Loucy (cell line): ENCODE measurements around the gene AGAP1.

Experiments used
- H2AFZ ChIP-seq: fragments of 200-600 bp; sonication (generic); 2 replicates; pipeline ENCODE4 v1.6.0; 2016; ENCODE audit warnings: antibody characterized with exemption, mild to moderate bottlenecking, low read length, moderate library complexity
- H3F3A ChIP-seq: fragments of 200-600 bp; 2 replicates; pipeline ENCODE4 v1.6.0; 2016; ENCODE audit warnings: antibody characterized with exemption, low read depth, mild to moderate bottlenecking
- H3K27me3 ChIP-seq: fragments of 200-600 bp; sonication (generic); 2 replicates; pipeline ENCODE4 v1.6.1; 2014; ENCODE audit warnings: low read length, mild to moderate bottlenecking; ENCODE audit not compliant: insufficient read depth, poor library complexity, severe bottlenecking
- H3K36me3 ChIP-seq: fragments of 200-600 bp; sonication (generic); 2 replicates; pipeline ENCODE4 v1.6.1; 2016; ENCODE audit warnings: low read length; ENCODE audit not compliant: insufficient read depth
- H3K4me1 ChIP-seq: fragments of 200-600 bp; sonication (generic); 2 replicates; pipeline ENCODE4 v1.5.1; 2014; ENCODE audit warnings: low read length, mild to moderate bottlenecking; ENCODE audit not compliant: insufficient read depth, poor library complexity, severe bottlenecking
- H3K4me2 ChIP-seq: fragments of 200-600 bp; sonication (generic); 2 replicates; pipeline ENCODE4 v1.6.0; 2014; ENCODE audit warnings: antibody characterized with exemption, low read length, low read depth, mild to moderate bottlenecking; ENCODE audit not compliant: poor library complexity, severe bottlenecking
- H3K4me3 ChIP-seq: fragments of 200-600 bp; sonication (generic); 2 replicates; pipeline ENCODE4 v1.5.1; 2014; ENCODE audit warnings: low read length, mild to moderate bottlenecking, mixed read lengths; ENCODE audit not compliant: poor library complexity, severe bottlenecking
- H3K79me2 ChIP-seq: fragments of 200-600 bp; sonication (generic); 2 replicates; pipeline ENCODE4 v1.6.1; 2014; ENCODE audit warnings: low read length; ENCODE audit not compliant: insufficient read depth
- H3K9ac ChIP-seq: fragments of 200-600 bp; sonication (generic); 2 replicates; pipeline ENCODE4 v1.6.0; 2014; ENCODE audit warnings: mild to moderate bottlenecking, low read depth, low read length, moderate library complexity; ENCODE audit not compliant: poor library complexity, severe bottlenecking
- H3K9me2 ChIP-seq: fragments of 200-600 bp; sonication (generic); replicated peaks from 2 replicates; pipeline ENCODE4 v1.6.1; 2016; ENCODE audit warnings: low read depth, low read length, mixed read lengths
- H3K9me3 ChIP-seq: fragments of 200-600 bp; sonication (generic); 2 replicates; pipeline ENCODE4 v1.6.1; 2014; ENCODE audit warnings: mild to moderate bottlenecking, antibody characterized with exemption, low read length, low read depth; ENCODE audit not compliant: insufficient read depth
- H4K20me1 ChIP-seq: fragments of 200-600 bp; sonication (generic); 2 replicates; pipeline ENCODE4 v1.6.0; 2014; ENCODE audit warnings: antibody characterized with exemption, low read length, mild to moderate bottlenecking; ENCODE audit not compliant: insufficient read depth, poor library complexity, severe bottlenecking
- EZH2phosphoT487 ChIP-seq: fragments of 200-600 bp; IDR thresholded peaks from 2 replicates; pipeline ENCODE4 v1.6.1; 2018; ENCODE audit warnings: antibody characterized with exemption, mild to moderate bottlenecking, moderate library complexity, borderline replicate concordance
- TF ChIP-seq, protein P1 (sequence below): fragments of 200-600 bp; sonication (generic); conservative IDR thresholded peaks from 2 replicates; pipeline ENCODE4 v1.5.1; 2014; ENCODE audit warnings: mild to moderate bottlenecking, antibody characterized with exemption, low read length

AGAP1 gene

DNA sequence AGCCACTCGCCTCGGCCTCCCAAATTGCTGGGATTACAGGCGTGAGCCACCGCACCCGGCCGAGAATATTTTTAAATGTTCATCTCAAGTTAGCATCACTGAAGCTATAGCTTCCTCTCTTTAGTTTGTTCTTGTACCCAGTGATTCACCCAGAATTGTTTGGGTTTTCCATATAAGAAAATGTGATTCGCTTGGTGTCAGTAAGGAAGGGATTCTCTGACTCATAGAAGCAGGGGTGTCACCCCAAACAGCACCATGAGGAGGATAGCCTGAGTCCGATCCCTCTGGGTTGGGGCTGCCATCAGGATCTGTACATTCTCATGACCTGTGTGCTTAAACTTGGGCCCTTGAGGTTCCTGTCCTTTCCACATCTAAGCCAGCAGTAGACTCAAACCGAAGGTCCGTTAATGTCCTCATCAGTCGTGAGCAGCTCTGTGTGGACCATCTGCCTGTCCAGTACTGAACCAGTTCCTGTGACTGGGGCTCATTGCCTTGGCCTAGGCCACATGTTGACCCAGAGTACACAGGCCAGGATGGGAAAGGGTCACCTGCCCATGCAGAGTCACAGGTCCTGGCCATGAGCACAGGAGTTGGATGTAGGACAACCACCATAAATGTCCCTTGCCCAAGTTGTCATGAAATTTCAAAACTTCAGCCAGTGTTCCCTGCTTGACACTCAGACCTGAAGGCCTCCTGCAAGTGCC is 362.5 kb downstream of the AGAP1 start:
- no peaks in the 10 kb centered on the region for H3K9me2 ChIP-seq
- no peaks in the 10 kb centered on the region for H3F3A ChIP-seq
- H3K79me2 ChIP-seq: no peaks in the 10 kb centered on the region
- H2AFZ ChIP-seq: no peak overlapping the region
- TF ChIP-seq, protein P1, sequence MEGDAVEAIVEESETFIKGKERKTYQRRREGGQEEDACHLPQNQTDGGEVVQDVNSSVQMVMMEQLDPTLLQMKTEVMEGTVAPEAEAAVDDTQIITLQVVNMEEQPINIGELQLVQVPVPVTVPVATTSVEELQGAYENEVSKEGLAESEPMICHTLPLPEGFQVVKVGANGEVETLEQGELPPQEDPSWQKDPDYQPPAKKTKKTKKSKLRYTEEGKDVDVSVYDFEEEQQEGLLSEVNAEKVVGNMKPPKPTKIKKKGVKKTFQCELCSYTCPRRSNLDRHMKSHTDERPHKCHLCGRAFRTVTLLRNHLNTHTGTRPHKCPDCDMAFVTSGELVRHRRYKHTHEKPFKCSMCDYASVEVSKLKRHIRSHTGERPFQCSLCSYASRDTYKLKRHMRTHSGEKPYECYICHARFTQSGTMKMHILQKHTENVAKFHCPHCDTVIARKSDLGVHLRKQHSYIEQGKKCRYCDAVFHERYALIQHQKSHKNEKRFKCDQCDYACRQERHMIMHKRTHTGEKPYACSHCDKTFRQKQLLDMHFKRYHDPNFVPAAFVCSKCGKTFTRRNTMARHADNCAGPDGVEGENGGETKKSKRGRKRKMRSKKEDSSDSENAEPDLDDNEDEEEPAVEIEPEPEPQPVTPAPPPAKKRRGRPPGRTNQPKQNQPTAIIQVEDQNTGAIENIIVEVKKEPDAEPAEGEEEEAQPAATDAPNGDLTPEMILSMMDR: no peak
- no peak for TF ChIP-seq EZH2phosphoT487
- H3K9me3 ChIP-seq: no peaks in the 10 kb centered on the region
- no peaks in the 10 kb centered on the region for H3K4me1 ChIP-seq
- no peaks in the 10 kb centered on the region for H3K27me3 ChIP-seq
- H3K36me3 ChIP-seq: no peaks in the 10 kb centered on the region; the same call in 1 of the 2 replicates
- H3K4me2 ChIP-seq: no peak overlapping the region
- H3K9ac ChIP-seq: no peak overlapping the region
- no peaks in the 10 kb centered on the region for H4K20me1 ChIP-seq
- no peak overlapping the region for H3K4me3 ChIP-seq

DNA sequence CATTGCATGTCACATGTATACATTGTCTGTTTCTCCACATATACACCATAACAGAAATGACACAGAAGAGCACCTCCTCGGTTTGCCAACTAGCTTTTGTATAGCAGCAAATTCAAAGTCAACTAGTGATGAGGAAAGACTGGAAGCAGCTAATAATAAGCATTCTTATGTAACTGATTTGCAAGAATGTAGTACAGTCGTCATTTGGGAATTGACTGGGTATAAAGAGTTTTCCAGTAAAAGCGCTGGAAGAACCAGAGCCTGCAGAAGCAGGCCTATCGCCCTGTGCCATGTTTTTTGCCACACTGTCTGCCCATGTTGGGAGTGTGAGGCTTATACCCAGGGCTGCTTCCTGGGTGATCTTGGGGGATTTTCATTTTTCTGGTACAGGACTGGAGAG is 363.8 kb downstream of the AGAP1 start:
- TF ChIP-seq, protein P1: no peak
- no peak for TF ChIP-seq EZH2phosphoT487
- Histone ChIP-seq H3K27me3 (no peaks in the 10 kb centered on the region), H3K36me3 (no peaks in the 10 kb centered on the region; the same call in 1 of the 2 replicates), H2AFZ (no peak overlapping the region), H3K4me2 (no peak overlapping the region), H3K9ac (no peak overlapping the region), H3F3A (no peaks in the 10 kb centered on the region), H3K9me2 (no peaks in the 10 kb centered on the region), H3K4me3 (no peak overlapping the region), H4K20me1 (no peaks in the 10 kb centered on the region), H3K4me1 (no peaks in the 10 kb centered on the region), H3K9me3 (no peaks in the 10 kb centered on the region), H3K79me2 (no peaks in the 10 kb centered on the region)

DNA sequence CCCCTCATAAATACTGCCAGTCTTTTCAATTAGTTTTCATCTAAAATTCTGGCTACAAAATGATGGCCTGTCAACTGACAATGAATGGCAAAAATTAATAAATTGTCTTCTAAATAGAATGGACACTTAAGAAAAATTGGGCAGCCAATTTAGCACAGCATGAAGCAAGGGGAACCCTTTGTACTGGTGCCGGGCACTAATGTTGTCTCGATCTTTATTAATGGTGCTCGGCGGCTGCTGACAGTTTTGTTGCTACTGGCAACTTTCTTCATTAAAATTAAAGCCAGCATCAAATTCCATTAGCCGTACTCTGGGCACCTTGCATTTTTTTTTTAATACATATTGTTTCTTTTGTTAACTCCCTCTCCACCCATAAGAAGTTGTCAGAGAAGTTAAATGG is 365.0 kb downstream of the AGAP1 start:
- no peaks in the 10 kb centered on the region; the same call in 1 of the 2 replicates for H3K36me3 ChIP-seq
- no peak overlapping the region for H2AFZ ChIP-seq
- no peak overlapping the region for H3K9ac ChIP-seq
- H3K4me3 ChIP-seq: no peak overlapping the region
- H4K20me1 ChIP-seq: no peaks in the 10 kb centered on the region
- H3F3A ChIP-seq: no peaks in the 10 kb centered on the region
- H3K4me2 ChIP-seq: no peak overlapping the region
- H3K9me2 ChIP-seq: no peaks in the 10 kb centered on the region
- H3K9me3 ChIP-seq: no peaks in the 10 kb centered on the region
- H3K4me1 ChIP-seq: no peaks in the 10 kb centered on the region
- TF ChIP-seq, protein P1: no peak
- TF ChIP-seq EZH2phosphoT487: no peak
- no peaks in the 10 kb centered on the region for H3K27me3 ChIP-seq
- H3K79me2 ChIP-seq: no peaks in the 10 kb centered on the region
